ENCODE data around the gene CDIP1. TPM values are rescaled to one million over a fixed set of nuclear protein-coding genes. Genes with fewer than 3 reads are reported as not detected.

Gene CDIP1
- total RNA-seq, 1 donor from 2014 or later = 32.2 TPM

DNA sequence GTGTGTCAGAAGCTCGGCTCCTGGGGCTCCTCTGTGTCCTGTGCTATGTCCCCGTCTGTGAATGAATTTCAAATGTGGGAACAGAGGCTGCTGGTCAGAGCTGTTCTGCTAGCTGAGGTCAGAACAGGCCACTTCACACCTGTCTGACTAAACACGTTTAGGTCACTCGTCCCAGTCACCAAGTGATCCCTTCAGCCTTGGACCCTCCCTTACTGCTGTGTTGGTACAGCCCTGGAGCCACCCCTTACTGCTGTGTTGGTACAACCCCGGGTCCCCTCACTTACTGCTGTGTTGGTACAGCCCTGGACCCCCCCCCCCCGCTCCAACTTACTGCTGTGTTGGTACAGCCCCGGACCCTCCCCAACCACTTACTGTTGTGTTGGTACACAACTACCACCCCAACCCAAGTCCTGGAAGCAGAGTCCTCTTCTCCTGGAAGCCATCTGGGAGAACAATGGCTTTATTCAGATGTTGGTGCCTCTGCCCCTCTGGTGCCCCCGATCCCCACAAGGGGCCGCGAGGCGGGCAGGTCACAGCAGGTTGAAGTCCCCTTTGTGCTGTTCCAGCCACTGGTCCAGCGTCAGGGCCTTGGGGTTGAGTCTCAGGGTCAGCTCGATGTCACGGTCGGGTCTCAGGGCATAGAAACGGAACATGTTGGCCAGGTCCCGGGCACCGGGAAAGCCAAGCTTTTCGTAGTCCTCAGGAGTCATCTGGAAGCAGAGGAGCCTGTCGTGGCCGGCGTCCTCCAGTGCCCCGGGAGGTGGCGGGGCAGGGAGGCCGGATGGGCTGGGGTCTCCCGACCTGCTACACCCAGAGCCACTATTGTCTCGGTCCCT, 77.1 kb downstream of the CDIP1 start:
- Mint-ChIP-seq H3K27me3 (ENCODE audit: low read depth) (no peaks in the 10 kb centered on the region), H3K36me3 (ENCODE audit: low read depth) (peaks cover 8% of the 10 kb centered on the region), H3K27ac (ENCODE audit: unreplicated experiment) (no peak overlapping the region), H3K4me3 (peak overlapping the region; percentile 23), H3K9me3 (no peaks in the 10 kb centered on the region), H3K4me1 (peaks cover 19% of the 10 kb centered on the region)
- DNase-seq (ENCODE audit: low read depth, low spot score) = peak; percentile 40
- TF ChIP-seq, protein P1, sequence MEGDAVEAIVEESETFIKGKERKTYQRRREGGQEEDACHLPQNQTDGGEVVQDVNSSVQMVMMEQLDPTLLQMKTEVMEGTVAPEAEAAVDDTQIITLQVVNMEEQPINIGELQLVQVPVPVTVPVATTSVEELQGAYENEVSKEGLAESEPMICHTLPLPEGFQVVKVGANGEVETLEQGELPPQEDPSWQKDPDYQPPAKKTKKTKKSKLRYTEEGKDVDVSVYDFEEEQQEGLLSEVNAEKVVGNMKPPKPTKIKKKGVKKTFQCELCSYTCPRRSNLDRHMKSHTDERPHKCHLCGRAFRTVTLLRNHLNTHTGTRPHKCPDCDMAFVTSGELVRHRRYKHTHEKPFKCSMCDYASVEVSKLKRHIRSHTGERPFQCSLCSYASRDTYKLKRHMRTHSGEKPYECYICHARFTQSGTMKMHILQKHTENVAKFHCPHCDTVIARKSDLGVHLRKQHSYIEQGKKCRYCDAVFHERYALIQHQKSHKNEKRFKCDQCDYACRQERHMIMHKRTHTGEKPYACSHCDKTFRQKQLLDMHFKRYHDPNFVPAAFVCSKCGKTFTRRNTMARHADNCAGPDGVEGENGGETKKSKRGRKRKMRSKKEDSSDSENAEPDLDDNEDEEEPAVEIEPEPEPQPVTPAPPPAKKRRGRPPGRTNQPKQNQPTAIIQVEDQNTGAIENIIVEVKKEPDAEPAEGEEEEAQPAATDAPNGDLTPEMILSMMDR (conservative IDR thresholded peaks at IDR 0.05) = no peak

DNA sequence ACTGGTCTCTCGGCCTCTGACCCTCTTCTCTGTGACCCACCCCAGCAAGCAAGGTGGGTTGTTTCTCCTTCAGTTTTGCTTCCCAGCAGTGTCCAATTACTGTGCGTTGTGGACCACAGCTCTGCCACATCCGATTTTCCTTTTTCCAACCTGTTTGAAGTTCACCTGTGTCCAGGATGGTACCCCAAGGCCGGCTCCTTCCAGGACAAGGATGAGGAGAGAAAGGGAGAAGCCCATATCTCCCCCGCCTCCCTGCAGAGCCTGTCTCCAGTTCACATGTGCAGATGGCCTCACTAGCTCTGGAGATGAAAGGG, 77.7 kb downstream of the CDIP1 start:
- no peaks in the 10 kb centered on the region for H3K27me3 Mint-ChIP-seq (ENCODE audit: low read depth)
- H3K36me3 Mint-ChIP-seq (ENCODE audit: low read depth) = peaks cover 8% of the 10 kb centered on the region
- no peak overlapping the region for H3K4me3 Mint-ChIP-seq
- TF ChIP-seq, protein P1 (conservative IDR thresholded peaks at IDR 0.05) = no peak
- DNase-seq (ENCODE audit: low read depth, low spot score) = no peak
- no peak overlapping the region for H3K27ac Mint-ChIP-seq (ENCODE audit: unreplicated experiment)
- peaks cover 19% of the 10 kb centered on the region for H3K4me1 Mint-ChIP-seq
- no peaks in the 10 kb centered on the region for H3K9me3 Mint-ChIP-seq

Other genes starting within 250 kb of the CDIP1 start
- 17.2 and 17.4 TPM in 2 replicates for gene GLIS2, start 222.7 kb downstream of the CDIP1 start, total RNA-seq
- 36.2 and 43.3 TPM in 2 replicates for gene PAM16, start 187.5 kb downstream of the CDIP1 start, total RNA-seq
- gene VASN, start 166.9 kb downstream of the CDIP1 start, total RNA-seq = 0.91 and 1.2 TPM in 2 replicates
- gene CORO7, start 122.2 kb downstream of the CDIP1 start, total RNA-seq = 43.2 and 45.4 TPM in 2 replicates
- 45.1 and 55.2 TPM in 2 replicates for gene DNAJA3, start 112.9 kb downstream of the CDIP1 start, total RNA-seq
- gene NMRAL1, start 64.1 kb downstream of the CDIP1 start, total RNA-seq = 40.5 and 45.0 TPM in 2 replicates
- gene HMOX2, start 62.4 kb downstream of the CDIP1 start, total RNA-seq = 38.1 and 39.6 TPM in 2 replicates
- 0.30 and 0.32 TPM in 2 replicates for gene C16orf96, start 17.6 kb upstream of the CDIP1 start, total RNA-seq
- 14.8 and 17.6 TPM in 2 replicates for gene UBALD1, start 76.1 kb upstream of the CDIP1 start, total RNA-seq
- gene MGRN1, start 86.1 kb upstream of the CDIP1 start, total RNA-seq = 79.7 and 83.1 TPM in 2 replicates
- gene NUDT16L1, start 154.8 kb upstream of the CDIP1 start, total RNA-seq = 36.8 and 37.8 TPM in 2 replicates
- 32.0 and 35.5 TPM in 2 replicates for gene ANKS3, start 195.5 kb upstream of the CDIP1 start, total RNA-seq
- gene DNAAF8, start 195.8 kb upstream of the CDIP1 start, total RNA-seq = 0.68 and 0.96 TPM in 2 replicates
- 17.6 and 21.1 TPM in 2 replicates for gene ZNF500, start 228.4 kb upstream of the CDIP1 start, total RNA-seq
- 0.65 TPM in 1 of 2 replicates, not detected in the other for gene SEPTIN12, start 249.6 kb upstream of the CDIP1 start, total RNA-seq